Measurements from ENCODE around the gene ADAMTS13.

DNA sequence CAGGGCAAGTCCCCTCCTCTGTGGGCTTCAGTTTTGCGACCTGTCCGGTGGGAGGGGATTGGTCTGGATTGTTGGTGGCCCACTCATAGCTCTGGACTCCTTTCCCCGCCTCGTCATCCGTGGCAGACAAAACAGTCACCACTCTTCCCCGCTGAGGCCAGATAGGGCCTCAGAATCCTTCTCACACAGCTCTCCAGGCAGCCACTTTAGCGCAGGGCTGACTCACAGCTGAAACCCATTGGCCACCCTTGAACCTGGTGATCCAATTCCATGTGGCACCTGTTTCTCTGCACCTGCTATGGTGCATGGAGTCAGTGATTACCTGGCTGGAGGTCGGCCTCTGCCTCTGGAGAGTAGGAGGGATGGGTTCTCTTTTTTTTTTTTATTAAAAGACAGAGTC, 21.8 kb downstream of the ADAMTS13 start:
- TF ChIP-seq, protein P1, sequence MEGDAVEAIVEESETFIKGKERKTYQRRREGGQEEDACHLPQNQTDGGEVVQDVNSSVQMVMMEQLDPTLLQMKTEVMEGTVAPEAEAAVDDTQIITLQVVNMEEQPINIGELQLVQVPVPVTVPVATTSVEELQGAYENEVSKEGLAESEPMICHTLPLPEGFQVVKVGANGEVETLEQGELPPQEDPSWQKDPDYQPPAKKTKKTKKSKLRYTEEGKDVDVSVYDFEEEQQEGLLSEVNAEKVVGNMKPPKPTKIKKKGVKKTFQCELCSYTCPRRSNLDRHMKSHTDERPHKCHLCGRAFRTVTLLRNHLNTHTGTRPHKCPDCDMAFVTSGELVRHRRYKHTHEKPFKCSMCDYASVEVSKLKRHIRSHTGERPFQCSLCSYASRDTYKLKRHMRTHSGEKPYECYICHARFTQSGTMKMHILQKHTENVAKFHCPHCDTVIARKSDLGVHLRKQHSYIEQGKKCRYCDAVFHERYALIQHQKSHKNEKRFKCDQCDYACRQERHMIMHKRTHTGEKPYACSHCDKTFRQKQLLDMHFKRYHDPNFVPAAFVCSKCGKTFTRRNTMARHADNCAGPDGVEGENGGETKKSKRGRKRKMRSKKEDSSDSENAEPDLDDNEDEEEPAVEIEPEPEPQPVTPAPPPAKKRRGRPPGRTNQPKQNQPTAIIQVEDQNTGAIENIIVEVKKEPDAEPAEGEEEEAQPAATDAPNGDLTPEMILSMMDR (IDR thresholded peaks at IDR 0.05), result no peak
- TF ChIP-seq POLR2A (IDR thresholded peaks at IDR 0.05), result no peak
